IMR-90 (cell line): Measurements from ENCODE around the gene MYD88. TPM values are rescaled to one million over a fixed set of nuclear protein-coding genes. Genes with fewer than 3 reads are reported as not detected.

Source experiments
- ATAC-seq: fragments of 200-7000 bp; cut with Tn5 transposase; 2 replicates; pipeline ENCODE4 v1.9.1; 2020; ENCODE audit warnings: low read depth, mild to moderate bottlenecking, moderate library complexity
- BruUV-seq: library from RNA; stranded (reverse); fragments of 400-500 nt; replicated peaks from 2 replicates; lab custom pipeline; 2021; lab: Mats Ljungman, UMichigan
- CTCF ChIA-PET: fragments of 300-600 bp; formaldehyde crosslinking; extraction: SDS; loops from one replicate; lab custom pipeline; 2021; ENCODE audit warnings: antibody characterized with exemption; lab: Yijun Ruan, JAX
- POLR2A ChIA-PET: fragments of 300-600 bp; sonication (Branson Sonifier 250); formaldehyde crosslinking; loops from one replicate; lab custom pipeline; 2022; ENCODE audit warnings: antibody characterized with exemption; ENCODE audit not compliant: unreplicated experiment; lab: Charles Lee
- DNase-seq: peaks from one replicate; pipeline ENCODE4 v3.0.0; 2013
- H2AFZ ChIP-seq: replicated peaks from 2 replicates; pipeline ENCODE3; 2013; ENCODE audit warnings: low read length, mild to moderate bottlenecking; ENCODE audit not compliant: poor library complexity
- H2AK5ac ChIP-seq: 2 replicates; pipeline ENCODE4 v1.6.1; 2013; ENCODE audit warnings: low read depth, low read length, inconsistent platforms
- H2AK9ac ChIP-seq: replicated peaks from 2 replicates; pipeline ENCODE3; 2013; ENCODE audit warnings: mild to moderate bottlenecking, low read depth, low read length, moderate library complexity; ENCODE audit not compliant: poor library complexity
- H2BK120ac ChIP-seq: 2 replicates; pipeline ENCODE4 v1.6.1; 2013; ENCODE audit warnings: low read depth, low read length, inconsistent platforms
- H2BK15ac ChIP-seq: 3 replicates; pipeline ENCODE4 v1.6.1; 2013; ENCODE audit warnings: low read depth, low read length, inconsistent platforms
- H2BK20ac ChIP-seq: 2 replicates; pipeline ENCODE4 v1.6.1; 2013; ENCODE audit warnings: low read depth, mild to moderate bottlenecking, inconsistent platforms, low read length, moderate library complexity
- H2BK5ac ChIP-seq: 2 replicates; pipeline ENCODE4 v1.6.1; 2013; ENCODE audit warnings: mild to moderate bottlenecking, low read depth, low read length, inconsistent platforms; ENCODE audit not compliant: poor library complexity, severe bottlenecking
- H3K14ac ChIP-seq: replicated peaks from 2 replicates; pipeline ENCODE4 v1.6.1; 2013; ENCODE audit warnings: low read depth, low read length, inconsistent platforms
- H3K18ac ChIP-seq: 2 replicates; pipeline ENCODE4 v1.6.1; 2013; ENCODE audit warnings: low read depth, low read length, control low read depth
- H3K23ac ChIP-seq: 2 replicates; pipeline ENCODE4 v1.6.1; 2013; ENCODE audit warnings: low read depth, low read length, inconsistent platforms
- H3K27ac ChIP-seq: 2 replicates; pipeline ENCODE4 v1.5.1; 2013; ENCODE audit warnings: mild to moderate bottlenecking, control low read depth, low read length; ENCODE audit not compliant: insufficient read depth
- H3K27me3 ChIP-seq: 2 replicates; pipeline ENCODE4 v1.6.1; 2013; ENCODE audit warnings: low read length; ENCODE audit not compliant: control insufficient read depth, insufficient read depth
- H3K36me3 ChIP-seq: 2 replicates; pipeline ENCODE4 v1.6.1; 2013; ENCODE audit warnings: low read length, mixed read lengths; ENCODE audit not compliant: control insufficient read depth, insufficient read depth
- H3K4ac ChIP-seq: 2 replicates; pipeline ENCODE4 v1.6.1; 2013; ENCODE audit warnings: low read depth, low read length, inconsistent platforms
- H3K4me1 ChIP-seq: 2 replicates; pipeline ENCODE4 v1.6.1; 2013; ENCODE audit warnings: low read length, mixed read lengths; ENCODE audit not compliant: control insufficient read depth, insufficient read depth
- H3K4me2 ChIP-seq: 2 replicates; pipeline ENCODE4 v1.6.1; 2013; ENCODE audit warnings: low read depth, mild to moderate bottlenecking, control low read depth, low read length, moderate library complexity
- H3K4me3 ChIP-seq: 2 replicates; pipeline ENCODE4 v1.5.1; 2013; ENCODE audit warnings: low read depth, mild to moderate bottlenecking, control low read depth, low read length, moderate library complexity; ENCODE audit not compliant: insufficient read depth
- H3K56ac ChIP-seq: 2 replicates; pipeline ENCODE4 v1.6.1; 2013; ENCODE audit warnings: low read length, inconsistent platforms; ENCODE audit not compliant: insufficient read depth; ENCODE audit errors: extremely low read depth
- H3K79me1 ChIP-seq, 2 experiments: 2 replicates each; pipeline ENCODE4 v1.6.1; 2013; ENCODE audit warnings: low read length in 2 of 2, inconsistent platforms in 1 of 2, low read depth in 1 of 2
- H3K9ac ChIP-seq: 2 replicates; pipeline ENCODE4 v1.6.1; 2013; ENCODE audit warnings: low read depth, low read length, control low read depth
- H3K9me1 ChIP-seq: 2 replicates; pipeline ENCODE4 v1.6.1; 2013; ENCODE audit warnings: low read length, inconsistent platforms; ENCODE audit not compliant: insufficient read depth
- H3K9me3 ChIP-seq: 2 replicates; pipeline ENCODE4 v1.6.1; 2013; ENCODE audit warnings: low read length; ENCODE audit not compliant: control insufficient read depth, insufficient read depth
- H4K20me1 ChIP-seq: 2 replicates; pipeline ENCODE4 v1.6.1; 2013; ENCODE audit warnings: low read length, inconsistent platforms; ENCODE audit not compliant: insufficient read depth
- H4K5ac ChIP-seq: 2 replicates; pipeline ENCODE4 v1.6.1; 2013; ENCODE audit warnings: mild to moderate bottlenecking, low read depth, low read length, control low read depth
- H4K8ac ChIP-seq, 2 experiments: 2 replicates each; pipeline ENCODE4 v1.6.1; 2013; ENCODE audit warnings: low read depth in 2 of 2, low read length in 2 of 2, control low read depth in 1 of 2, inconsistent platforms in 1 of 2
- H4K91ac ChIP-seq: 2 replicates; pipeline ENCODE4 v1.6.1; 2013; ENCODE audit warnings: low read depth, low read length, inconsistent platforms; ENCODE audit not compliant: insufficient read depth
- BHLHE40 ChIP-seq: fragments of 150-350 bp; IDR thresholded peaks from 2 replicates; pipeline ENCODE4 v1.6.1; 2016; ENCODE audit warnings: mild to moderate bottlenecking, low read depth, low read length
- CEBPB ChIP-seq: IDR thresholded peaks from 2 replicates; pipeline ENCODE4 v1.6.1; 2012; ENCODE audit warnings: low read depth, low read length, improper control_type of control experiment
- MAFK ChIP-seq: IDR thresholded peaks from 2 replicates; pipeline ENCODE4 v1.6.1; 2012; ENCODE audit warnings: low read depth, low read length, improper control_type of control experiment
- WGBS, 2 experiments: methylation state at CpG; one replicate each; pipeline versions ENCODE4 v1.1.5 to v1.1.7; 2013; ENCODE audit warnings: missing lambda C conversion rate in 2 of 2; ENCODE audit not compliant: insufficient read length in 1 of 2; ENCODE audit errors: extremely low coverage in 2 of 2; 5-methylcytosine and 5-hydroxymethylcytosine counted together
- dilution Hi-C: fragments of 300-500 bp; cut with HindIII; formaldehyde crosslinking; loops from one replicate; pipeline ENCODE4 v1.14.3; 2018; ENCODE audit warnings: low sequenced_read_pairs; ENCODE audit not compliant: unreplicated experiment
- in situ Hi-C: fragments of 300-500 bp; cut with MboI; formaldehyde crosslinking; loops from 3 replicates; pipeline ENCODE4 v1.14.3; 2019; ENCODE audit warnings: low sequenced_read_pairs, inconsistent platforms, mixed read lengths
- intact Hi-C: fragments of 100-400 bp; cut with micrococcal nuclease; formaldehyde crosslinking; loops from 2 replicates; pipeline ENCODE4 v1.10.0; 2022
- polyA plus RNA-seq, 3 experiments: library from polyadenylated mRNA; depleted of rRNA; stranded (reverse); fragments of >200 nt; gene quantifications; 2 replicates each; pipeline ENCODE4 v1.2.3, GENCODE V29; 2012; ENCODE audit warnings: low replicate concordance in 1 of 3
- total RNA-seq: library from RNA; depleted of rRNA; stranded (reverse); fragments of >200 nt; gene quantifications from 2 replicates; pipeline ENCODE4 v1.2.3, GENCODE V29; 2012

Gene MYD88
- total and polyA plus RNA-seq, 2 of the 4 experiments (the other 2 are of a cell fraction), result 9.3 to 39.8 TPM

GRCh38 chr3:38136393-38136776 is 2.1 kb upstream of the MYD88 start:
- H2BK120ac ChIP-seq, result no peak overlapping the region
- no peak overlapping the region for H2BK15ac ChIP-seq
- peak overlapping the region; percentile 65 for H3K4me3 ChIP-seq
- POLR2A ChIA-PET, result interaction anchor here (0.8 to 1.6 kb wide), 2 partner anchors 17 to 29 kb away, joined by 3 to 10 read pairs; partner anchors contain the start of gene OXSR1
- H3K9me1 ChIP-seq, result peaks cover 24% of the 10 kb centered on the region
- ATAC-seq, result peak; percentile 4; the same call in 1 of the 2 replicates
- peak overlapping the region; percentile 91 for H3K9ac ChIP-seq
- H3K27ac ChIP-seq, result peak overlapping the region; percentile 29
- no peak overlapping the region for H4K91ac ChIP-seq
- H2BK5ac ChIP-seq, result peak overlapping the region; percentile 3
- H4K8ac ChIP-seq, result peak overlapping the region in 1 of 2 experiments; percentile 33; a peak in 1 of 4 replicates
- H3K27me3 ChIP-seq, result no peaks in the 10 kb centered on the region
- no peak overlapping the region for H2BK20ac ChIP-seq
- H3K56ac ChIP-seq, result no peak overlapping the region; the same call in 1 of the 2 replicates
- H3K4me2 ChIP-seq, result peak overlapping the region; percentile 94
- no TSS peak for BruUV-seq
- H3K9me3 ChIP-seq, result no peaks in the 10 kb centered on the region
- H4K20me1 ChIP-seq, result 0 out of 2 replicates have a peak, but pooled peaks cover 5% of the 10 kb centered on the region
- dilution Hi-C loops, result no loop called here
- H4K5ac ChIP-seq, result no peak overlapping the region
- H3K79me1 ChIP-seq, result peaks cover 31 to 88% of the 10 kb centered on the region in 2 experiments
- DNase-seq, result peak; percentile 54
- no peak overlapping the region for H3K18ac ChIP-seq
- 0 out of 2 replicates have a peak overlapping the region, but pooled peaks have one; percentile 37 for H3K4ac ChIP-seq
- peak overlapping the region; percentile 4; the same call in 1 of the 2 replicates for H2AK5ac ChIP-seq
- H3K14ac ChIP-seq, result peak overlapping the region; percentile 71
- H2AK9ac ChIP-seq, result peak overlapping the region; percentile 89
- H3K23ac ChIP-seq, result peak overlapping the region; percentile 82; the same call in 1 of the 2 replicates
- H3K36me3 ChIP-seq, result peaks cover 32% of the 10 kb centered on the region
- in situ Hi-C loops, result loop anchor here (10.0 kb wide), 1 partner anchor 348 kb away; no protein-coding TSS in a partner anchor
- CTCF ChIA-PET, result no interaction called here
- intact Hi-C loops, result loop anchor here (1.0 to 2.0 kb wide), 3 partner anchors 110 to 343 kb away; no protein-coding TSS in a partner anchor
- peaks cover 13% of the 10 kb centered on the region for H3K4me1 ChIP-seq
- 1% methylated on average over 14 of the region's 20 CpGs; no CpG with 5 or more reads in 1 of the 2 experiments for WGBS, 2 experiments
- TF ChIP-seq BHLHE40 (no peak), MAFK (no peak), CEBPB (no peak)
- peak overlapping the region; percentile 98 for H2AFZ ChIP-seq
